Smooth muscle cell of the coronary artery (primary cell): Measurements from ENCODE around the gene TCF12. TPM values are rescaled to one million over a fixed set of nuclear protein-coding genes. Genes with fewer than 3 reads are reported as not detected.

Experiments used
- total RNA-seq: library from RNA; depleted of rRNA; stranded (reverse); fragments of >200 nt; gene quantifications from 2 replicates; pipeline ENCODE4 v1.2.3, GENCODE V29; 2014; ENCODE audit warnings: low replicate concordance

Gene TCF12
- total RNA-seq: 35.9 and 87.2 TPM in 2 replicates

DNA sequence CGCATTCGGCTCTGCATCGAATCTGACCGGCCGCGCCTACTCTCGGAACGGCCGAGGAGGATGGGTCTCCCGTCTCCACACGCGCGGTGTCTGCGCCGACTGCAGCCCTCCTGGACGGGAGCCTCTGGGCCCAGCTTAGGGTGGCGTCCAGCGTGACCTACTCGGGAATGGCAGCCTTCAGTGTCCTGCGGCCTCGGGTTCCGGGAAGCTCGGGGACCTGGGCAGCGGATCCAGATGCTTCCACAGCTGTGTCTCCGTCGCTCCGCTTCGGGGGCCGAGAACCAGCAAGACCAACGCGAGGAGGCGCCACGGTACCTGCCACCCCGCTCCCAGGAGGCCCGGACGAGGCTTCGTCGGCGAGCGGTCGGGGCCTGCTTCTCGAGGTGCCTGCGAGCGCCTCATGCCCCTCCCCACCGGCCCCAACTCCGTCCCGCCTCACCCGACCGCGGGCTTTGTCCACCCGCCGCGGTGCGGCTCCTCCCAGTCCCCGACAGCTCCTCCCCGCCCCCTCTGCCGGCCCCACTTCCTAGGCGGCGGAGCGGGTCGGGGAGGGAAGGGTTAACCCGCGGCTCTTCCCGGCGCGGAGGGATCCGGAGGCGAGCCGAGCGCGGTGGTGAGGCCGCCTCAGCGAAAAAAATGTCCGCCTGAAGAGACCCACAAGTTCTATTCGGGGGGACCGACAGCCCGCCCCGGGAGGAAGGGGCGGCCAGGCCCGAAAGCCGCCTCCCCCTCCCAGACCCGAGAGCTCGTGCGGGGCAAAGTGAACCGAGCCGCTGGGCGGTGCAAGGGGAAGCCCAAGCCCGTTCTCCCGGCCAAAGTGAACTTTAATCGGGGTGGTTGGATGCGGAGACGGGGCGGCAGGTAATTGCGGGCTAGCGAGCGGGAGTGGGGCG is at the start of gene TCF12:
Gene TCF12 (plus strand): TSS at position 599 of the 893 bp plus-strand sequence. CDS start 1,270 bp downstream, outside the sequence.

Other genes with a start within 250 kb of the TCF12 start
- 15.3 and 16.2 TPM in 2 replicates for gene ZNF280D, start 185.1 kb upstream of the TCF12 start, total RNA-seq